GM21447 (cell line): ENCODE measurements around the gene KCNK7.

Experiments
- ATAC-seq: cut with Tn5 transposase; IDR thresholded peaks from one replicate; pipeline ENCODE4 v1.9.1; 2021; ENCODE audit not compliant: unreplicated experiment

The KCNK7 gene

GRCh38 chr11:65589444-65590239 is 6.0 kb downstream of the KCNK7 start:
- ATAC-seq = no peak

DNA sequence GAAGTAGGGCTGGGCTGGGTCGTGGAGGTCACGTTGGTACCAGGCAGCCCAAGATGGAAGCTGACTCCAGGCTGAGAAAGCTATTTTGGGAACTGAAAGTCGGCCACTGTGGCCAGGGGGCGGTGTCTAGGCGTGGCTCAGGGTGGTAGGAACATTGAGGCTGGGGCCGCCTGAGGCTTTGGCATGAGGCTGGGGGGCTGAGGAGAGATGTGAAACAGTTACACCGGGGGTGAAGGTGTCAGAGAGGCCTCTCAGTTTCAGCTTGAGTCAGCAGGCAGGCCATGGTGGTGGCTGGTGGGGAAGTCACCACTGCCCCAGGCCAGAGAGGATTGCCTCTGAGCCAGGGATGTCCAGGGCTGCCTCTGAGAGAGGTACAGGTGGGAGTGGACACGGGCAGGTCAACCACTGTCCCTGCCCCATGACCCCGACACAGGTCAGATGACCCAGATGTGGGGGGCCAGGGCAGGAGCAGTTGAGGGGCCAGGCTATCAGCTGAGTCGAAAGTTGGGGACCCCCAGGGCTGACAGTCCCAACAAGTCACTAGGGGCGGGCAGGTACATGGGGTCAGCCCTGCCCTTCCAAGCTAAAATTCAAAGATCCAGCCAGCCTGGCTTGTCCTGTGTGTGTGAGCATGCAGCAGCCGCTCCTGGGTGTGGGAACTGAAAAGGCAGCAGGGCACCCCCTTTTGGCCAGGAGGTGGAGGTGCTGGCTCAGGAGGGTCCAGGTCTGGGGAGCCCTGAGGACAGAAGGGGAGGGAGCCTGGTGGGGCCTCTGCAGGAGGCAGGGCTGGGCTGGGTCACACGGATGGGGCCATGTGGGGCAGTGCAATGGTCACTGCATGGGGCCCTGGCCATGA is 7.2 kb downstream of the KCNK7 start:
- peak; percentile 87 for ATAC-seq

GRCh38 chr11:65586676-65587075 is 8.9 kb downstream of the KCNK7 start:
- ATAC-seq = no peak

DNA sequence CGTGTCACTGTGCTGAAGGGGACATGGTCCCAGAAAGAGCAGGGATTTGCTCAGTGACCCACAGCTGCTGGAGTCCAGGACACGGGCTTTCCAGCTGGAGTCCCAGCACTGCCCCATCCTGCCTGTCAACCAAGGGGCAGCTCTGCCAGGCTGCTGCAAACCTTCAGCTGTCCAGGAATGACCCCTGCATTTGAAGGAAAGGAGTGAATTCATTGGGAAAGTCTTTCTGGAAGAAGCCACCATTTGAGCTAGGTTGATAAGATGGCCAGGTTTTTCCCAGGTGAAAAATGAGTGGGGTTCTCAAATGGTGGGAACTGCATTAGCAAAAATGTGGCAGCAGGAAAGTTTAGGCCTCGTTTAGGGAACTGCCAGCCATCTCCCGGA is 9.4 kb downstream of the KCNK7 start:
- no peak for ATAC-seq

GRCh38 chr11:65585396-65586246 is 10.0 kb downstream of the KCNK7 start:
- ATAC-seq = no peak

DNA sequence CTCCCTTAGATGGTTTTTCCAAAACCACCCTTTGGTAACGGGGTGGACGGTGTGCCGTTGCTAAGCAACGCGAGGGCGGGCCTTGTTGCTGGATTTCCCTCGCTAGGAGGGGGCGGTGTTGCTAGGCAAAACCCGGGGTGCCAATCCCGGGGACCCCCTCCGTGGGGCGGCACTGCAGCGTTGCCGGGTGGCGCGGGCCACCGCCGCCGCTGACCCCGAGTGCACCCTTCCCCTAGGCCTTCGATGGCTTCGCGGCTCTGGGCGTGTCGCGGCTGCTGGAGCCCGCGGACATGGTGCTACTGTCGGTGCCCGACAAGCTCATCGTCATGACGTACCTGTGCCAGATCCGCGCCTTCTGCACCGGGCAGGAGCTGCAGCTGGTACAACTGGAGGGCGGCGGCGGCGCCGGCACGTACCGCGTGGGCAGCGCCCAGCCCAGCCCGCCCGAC is 10.9 kb downstream of the KCNK7 start:
- ATAC-seq = no peak

DNA sequence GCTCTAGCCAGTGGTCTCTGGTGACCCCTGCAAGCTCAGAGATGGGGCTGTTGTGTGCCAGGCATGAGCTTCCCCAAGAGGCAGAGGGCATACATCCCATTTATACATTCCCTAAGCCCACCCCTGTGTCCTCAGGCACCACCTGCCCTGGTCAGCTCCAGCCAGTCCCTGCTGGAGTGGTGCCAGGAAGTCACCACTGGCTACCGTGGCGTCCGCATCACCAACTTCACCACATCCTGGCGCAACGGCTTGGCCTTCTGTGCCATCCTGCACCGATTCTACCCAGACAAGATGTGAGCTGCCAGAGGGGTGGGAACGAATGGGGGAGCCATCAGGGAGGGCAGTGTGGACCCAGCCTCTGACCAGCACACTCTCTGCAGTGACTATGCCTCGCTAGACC is 11.5 kb downstream of the KCNK7 start:
- no peak for ATAC-seq

DNA sequence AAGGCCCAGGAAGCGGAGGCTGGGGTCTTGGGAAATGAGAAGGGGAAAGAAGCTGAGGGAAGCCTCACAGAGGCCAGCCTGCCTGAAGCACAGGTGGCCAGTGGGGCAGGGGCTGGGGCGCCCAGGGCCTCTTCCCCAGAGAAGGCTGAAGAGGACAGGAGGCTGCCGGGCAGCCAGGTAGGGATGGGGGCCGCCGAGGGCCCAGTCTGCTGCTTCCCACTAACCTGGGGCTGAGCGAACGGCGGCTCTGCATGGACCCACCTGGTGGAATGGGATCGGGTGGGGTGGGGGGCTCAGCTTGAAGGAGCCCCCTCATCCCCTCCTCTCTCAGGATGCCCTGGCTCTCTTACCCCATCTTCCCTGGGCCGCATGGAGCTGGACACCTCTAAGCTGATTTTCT is 12.0 kb downstream of the KCNK7 start:
- no peak for ATAC-seq

- no peak for ATAC-seq
Measured at GRCh38 chr11:65581928-65582327, 13.7 kb downstream of the KCNK7 start.

DNA sequence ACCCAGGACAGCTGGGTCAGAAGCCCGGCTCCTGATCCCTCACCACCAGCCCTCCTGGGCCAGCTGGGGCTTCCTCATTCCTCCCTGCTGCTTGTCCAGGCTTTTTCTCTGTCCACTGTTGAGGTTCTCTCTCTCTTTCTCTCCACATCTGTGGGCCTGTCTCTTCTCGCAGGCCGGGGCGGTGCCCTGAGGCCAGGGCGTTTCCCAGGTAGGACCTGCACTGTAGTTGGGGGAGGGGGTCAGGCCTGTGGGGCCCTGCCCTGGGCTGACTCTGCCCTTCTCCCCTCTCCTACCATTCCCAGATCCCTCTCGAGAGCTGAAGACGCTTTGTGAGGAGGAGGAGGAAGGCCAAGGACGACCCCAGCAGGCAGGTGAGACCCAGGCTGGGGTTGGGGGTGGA is 14.8 kb downstream of the KCNK7 start:
- no peak for ATAC-seq

DNA sequence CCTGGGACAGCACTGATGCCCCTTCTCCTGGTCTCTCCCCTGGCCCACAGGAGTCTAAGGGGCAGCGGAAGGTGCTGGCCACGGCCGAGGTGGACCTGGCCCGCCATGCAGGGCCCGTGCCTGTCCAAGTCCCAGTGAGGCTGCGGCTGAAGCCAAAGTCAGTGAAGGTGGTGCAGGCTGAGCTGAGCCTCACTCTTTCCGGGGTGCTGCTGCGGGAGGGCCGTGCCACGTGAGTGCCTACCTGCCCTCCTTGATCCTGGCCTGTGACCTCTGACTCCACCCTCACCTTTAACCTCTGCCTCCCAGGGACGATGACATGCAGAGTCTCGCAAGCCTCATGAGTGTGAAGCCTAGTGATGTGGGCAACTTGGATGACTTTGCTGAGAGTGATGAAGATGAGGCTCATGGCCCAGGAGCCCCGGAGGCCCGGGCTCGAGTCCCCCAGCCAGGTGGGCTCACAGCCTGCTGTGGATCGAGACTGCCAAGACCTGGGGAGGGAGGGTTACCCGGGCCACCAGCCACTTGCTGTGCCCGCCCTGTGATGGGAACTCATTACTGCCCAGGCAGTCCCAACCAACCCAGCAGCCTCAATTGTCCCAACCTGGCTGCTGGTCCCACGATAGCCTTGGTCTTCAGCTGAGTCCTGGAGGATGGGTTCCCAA is 15.4 kb downstream of the KCNK7 start:
- ATAC-seq = no peak

- no peak for ATAC-seq
Measured at GRCh38 chr11:65579291-65579690, 16.3 kb downstream of the KCNK7 start.

- ATAC-seq = no peak
Measured at GRCh38 chr11:65578667-65579066, 16.9 kb downstream of the KCNK7 start.

DNA sequence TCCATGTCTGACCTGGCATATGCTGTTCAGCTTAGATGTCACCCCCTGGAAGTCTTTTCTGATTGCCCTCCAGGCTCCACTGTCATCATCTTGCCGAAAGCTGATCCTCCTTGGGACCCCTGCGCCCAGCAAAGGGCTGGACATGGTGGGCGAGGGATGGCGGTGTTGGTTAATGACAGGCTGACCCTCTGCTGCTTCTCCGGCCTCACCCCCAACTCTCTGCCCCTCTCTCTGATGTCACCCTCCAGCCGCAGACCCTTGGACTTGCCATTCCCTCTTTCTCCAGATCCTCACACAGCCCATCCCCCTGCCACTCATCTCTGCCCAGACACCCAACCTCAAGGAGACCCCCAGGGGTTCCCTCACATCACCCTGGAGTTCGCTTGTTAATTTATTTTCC is 17.5 kb downstream of the KCNK7 start:
- no peak for ATAC-seq

- ATAC-seq = no peak
Measured at GRCh38 chr11:65577756-65578109, 17.9 kb downstream of the KCNK7 start.

DNA sequence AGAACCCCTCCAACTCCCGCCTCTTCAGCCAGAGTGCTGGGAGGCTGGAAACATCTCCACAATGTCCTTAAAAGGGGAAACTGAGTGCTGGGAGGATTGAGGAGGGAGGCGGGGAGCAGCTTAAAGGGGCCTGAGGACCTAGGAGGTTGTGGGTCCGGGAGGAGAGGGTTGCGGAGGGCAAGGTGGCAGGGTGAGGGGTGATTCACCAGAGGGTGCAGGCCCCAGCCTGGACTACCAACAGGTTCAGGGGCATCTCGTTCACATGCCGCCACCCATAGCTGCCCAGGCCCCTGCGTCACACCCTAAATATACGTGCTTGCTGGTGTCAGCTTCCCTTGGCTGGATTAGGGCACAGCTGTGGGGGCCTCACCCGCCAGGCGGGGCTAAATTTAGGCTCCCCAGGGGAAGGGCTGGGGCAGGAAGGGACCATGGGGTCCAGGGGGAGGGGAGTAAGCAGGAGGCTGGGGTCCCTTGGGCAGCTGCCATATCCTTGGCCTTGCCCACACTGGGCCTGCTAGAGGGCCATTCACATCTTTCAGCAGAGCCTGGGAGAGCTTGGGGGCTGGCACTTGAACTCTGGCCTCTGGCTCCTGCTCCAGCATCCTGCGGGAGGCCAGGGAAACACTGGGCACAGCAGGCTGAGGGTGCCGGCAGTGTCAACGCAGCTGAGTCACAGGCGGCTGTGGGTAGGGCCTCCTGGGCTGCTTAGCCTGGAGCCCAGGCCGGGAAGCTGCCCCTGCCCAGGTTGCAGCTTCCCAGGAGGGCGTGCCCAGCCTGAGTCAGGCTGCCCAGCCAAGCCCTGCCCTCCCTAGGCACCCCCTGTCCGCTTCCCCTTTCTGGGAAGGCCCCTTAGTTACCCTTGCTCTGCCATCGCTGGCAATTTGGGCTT is 18.5 kb downstream of the KCNK7 start:
- ATAC-seq = no peak

DNA sequence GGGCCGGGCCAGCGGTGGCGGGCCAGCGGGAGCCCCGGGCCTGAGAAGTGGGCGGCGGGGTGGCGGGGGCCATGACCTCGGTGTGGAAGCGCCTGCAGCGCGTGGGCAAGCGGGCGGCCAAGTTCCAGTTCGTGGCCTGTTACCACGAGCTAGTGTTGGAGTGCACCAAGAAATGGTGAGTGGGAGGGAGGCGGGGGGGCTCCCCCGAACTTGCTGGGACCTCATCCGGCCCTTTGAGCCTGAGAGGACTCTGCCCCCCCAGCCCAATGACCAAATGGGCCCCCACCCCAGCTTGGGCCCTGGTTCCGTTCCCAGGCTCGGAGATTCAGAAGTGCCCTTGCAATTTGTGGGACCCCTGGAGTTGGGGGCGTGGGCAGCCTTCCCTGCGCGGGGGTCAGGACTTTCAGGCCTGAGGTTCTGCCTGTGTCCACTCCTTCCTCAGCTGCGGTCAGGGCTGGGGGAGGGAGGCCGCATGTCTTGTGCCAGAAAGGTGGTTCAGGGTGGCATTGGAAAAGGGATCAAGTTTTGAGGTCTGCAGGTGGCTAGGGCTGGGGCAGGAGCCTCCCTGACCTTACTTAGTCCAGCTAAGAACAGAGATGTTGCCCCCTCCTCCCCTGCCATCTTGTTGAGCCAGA is 19.3 kb downstream of the KCNK7 start:
- no peak for ATAC-seq

GRCh38 chr11:65575568-65576231 is 19.9 kb downstream of the KCNK7 start, which contains the start of gene EHBP1L1:
Gene EHBP1L1, plus strand, starts transcription at chr11:65576053. Its CDS starts 250 bp downstream, at chr11:65576303.
- no peak for ATAC-seq
